NCI-H446 treated with DMSO at 0.1 percent for 48 hours (cell line): Measurements from ENCODE around the gene ING5.

Source experiments
- DNase-seq: peaks from one replicate; lab custom pipeline; 2025; lab: John Stamatoyannopoulos, UW

Gene ING5

DNA sequence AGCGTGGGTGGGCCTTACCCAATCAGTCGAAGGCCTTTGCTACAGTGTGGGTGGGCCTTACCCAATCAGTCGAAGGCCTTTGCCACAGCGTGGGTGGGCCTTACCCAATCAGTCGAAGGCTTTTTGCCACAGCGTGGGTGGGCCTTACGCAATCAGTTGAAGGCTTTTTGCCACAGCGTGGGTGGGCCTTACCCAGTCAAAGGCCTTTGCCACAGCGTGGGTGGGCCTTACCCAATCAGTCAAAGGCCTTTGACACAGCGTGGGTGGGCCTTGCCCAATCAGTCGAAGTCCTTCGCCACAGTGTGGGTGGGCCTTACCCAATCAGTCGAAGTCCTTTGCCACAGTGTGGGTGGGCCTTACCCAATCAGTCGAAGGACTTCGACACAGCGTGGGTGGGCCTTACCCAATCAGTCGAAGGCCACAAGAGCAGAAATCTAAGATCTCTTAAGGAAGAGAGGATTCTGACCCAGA, 58.5 kb downstream of the ING5 start:
- no peak for DNase-seq

DNA sequence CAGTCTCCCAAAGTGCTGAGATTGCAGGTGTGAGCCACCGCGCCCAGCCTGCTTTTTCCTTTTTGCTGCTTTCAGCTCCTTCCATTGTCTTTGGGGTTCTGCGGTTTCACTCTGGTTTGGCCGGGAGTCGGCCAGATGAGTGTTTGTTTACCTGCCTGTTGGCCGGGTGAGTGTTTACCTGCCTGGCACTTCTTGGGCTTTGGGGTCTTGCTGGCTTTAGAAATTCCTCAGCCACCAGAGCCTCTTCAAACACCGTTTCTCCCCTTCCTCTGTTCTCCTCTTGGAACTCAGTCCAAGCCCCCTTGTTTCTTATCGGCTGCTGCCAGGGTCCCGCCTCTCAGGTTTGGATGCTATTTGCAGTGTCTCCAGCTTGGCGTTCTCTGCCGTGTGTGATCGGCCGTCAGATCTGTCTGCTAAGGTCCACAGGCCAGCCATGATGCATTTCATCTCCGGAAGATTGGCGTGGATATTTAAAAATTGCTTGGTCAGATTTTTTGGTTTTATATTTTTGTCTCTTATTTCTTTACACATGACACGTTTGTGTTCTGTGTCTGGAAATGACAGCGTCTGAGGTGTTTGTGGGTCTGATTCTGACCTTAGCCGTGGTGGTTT, 60.6 kb downstream of the ING5 start:
- DNase-seq: no peak

DNA sequence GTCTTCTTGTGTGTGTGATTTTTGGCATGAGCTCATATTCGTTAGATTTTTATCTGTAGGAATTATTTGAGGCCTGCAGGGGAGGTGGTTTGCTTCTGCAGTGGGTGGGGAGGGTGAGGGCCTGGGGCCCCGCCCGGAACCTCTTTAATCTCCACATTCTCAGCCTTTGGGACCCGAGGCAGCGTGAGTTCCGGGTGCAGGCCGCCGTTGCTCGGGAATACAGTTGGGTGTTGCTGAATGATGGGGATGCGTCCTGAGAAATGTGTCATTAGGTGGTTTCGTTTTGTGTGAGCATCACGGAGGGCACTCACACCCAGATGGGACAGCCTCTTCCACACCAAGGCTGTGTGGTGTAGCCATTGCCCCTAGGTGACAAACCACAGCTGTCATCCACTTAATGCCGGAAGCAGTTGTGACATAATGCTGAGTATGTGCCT, 61.1 kb downstream of the ING5 start:
- DNase-seq: no peak

DNA sequence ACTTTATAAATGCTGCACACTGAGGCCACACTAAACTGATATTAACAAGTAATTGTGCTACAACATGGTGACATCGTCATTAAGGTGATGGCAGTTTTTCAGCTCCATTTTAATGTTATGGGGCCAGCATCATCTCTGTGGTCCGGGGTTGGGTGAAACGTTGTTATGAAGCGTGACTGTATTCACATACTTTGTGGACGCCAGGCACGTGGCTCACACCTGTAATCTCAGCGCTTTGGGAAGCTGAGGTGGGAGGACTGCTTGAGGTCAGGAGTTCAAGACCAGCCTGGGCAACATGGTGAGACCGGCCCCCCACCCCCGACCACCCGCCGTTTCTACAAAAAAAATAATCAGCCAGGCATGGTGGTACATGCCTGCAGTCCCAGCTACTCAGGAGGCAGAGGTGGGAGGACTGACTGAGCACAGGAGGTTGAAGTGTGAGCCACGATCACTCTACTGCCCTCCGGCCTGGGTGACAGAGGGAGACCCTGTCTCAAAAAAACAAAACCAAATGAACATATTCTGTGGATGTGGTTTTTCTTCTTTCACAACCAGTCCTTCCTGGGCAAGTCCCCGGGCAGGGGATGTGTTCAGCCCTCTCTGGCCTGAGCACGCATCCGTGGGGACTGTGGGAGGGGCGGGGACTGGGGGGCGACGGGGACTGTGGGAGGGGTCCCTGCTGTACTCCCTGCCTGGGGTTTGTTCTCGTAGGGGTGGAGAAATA, 61.9 kb downstream of the ING5 start:
- DNase-seq: no peak

DNA sequence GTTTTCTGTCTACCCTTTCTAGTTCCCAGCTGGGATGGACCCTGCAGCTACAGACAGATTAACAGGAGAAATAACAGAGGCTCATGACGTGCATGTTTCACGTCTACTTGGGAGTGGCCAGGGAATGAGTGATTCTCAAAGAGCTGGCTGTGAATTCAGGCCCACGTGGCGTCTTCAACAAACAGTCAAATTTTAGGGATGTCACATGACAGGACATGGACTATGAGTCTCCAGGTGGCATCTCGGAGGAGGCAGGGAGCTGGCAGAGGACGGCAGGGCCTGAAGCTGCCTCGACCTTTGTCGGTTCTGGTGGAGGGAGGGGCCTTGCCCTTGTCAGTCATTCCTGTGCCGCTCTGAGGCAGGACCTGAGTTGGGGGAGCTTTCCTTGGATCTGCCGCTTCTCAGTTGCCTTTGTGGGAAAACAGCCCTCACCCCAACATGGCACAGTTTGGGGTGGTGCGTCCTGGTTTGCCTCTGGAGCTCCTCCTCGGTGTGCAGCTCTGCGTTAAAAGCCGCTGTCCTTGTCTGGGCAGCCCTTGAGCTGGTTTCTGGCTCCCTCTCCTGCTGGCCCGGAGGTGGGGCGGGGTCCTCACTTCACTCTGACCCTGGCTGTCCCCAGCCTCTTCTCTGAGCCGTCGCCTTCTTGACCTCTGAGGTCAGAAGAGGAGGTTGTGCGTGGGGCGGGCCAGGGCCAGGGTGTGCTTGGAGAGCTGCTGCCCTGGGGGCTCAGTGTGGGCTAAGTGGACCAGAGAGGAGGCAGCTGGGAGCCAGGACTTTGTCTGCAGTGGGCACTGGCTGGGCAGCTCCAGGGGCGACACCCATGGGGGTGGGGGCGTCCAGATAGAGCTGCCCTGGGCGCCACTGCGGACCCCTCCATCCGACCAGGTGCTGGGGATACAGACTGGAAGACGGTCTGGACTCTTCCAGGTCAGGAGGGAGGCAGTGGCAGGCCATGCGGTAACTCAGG, 62.7 kb downstream of the ING5 start:
- DNase-seq: no peak

DNA sequence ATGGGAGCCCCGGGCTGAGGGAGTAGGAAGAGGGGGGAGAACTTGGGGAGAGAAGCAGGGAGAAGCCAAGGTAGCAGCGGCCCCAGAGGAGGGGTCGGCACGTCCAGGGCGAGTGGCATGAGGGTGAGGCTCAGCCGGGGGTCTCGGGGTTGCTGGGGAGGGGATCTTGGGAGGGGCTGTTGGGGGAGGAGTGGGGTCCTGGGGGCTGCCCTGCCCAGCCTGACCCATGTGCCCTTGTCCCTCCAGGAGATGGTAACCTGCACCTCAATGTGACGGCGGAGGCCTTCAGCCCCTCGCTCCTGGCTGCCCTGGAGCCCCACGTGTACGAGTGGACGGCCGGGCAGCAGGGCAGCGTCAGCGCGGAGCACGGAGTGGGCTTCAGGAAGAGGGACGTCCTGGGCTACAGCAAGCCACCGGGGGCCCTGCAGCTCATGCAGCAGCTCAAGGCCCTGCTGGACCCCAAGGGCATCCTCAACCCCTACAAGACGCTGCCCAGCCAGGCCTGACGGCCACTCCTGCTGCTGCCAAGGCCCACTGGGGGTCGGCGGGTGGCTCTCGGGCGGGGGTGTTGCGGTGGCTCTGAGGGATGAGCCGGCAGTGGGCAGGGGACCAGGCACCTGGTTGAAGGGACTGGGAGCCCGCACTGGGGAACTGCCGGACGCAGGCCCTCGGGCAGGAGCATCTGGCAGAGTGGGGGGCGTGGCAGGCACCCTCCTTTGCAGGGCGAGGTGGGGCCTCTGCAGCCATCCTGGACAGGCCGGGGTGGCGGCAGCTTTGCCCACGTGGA, 65.8 kb downstream of the ING5 start:
- no peak for DNase-seq

DNA sequence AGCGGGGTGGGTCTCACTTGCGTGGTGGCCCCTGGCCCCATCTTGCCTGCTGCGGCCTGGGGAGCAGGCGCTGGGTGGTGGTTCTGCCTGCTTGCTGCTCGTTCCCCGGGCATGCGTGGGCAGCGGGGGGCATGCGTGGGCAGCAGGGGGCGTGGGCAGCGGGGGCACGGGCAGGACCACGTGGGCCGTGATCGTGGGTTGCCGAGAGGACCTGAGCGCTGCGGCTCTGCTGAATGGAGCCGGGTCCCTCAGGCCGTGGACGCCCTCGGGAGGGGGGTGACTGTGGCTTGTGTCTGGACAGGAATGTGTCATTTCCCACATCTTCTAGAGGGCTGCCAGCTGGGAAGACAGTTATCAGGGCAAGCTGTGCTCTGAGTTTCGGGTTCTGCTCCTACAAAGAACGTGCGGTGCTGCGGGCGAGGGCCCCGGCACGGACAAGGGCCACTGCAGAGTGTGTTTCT, 66.4 kb downstream of the ING5 start:
- no peak for DNase-seq

DNA sequence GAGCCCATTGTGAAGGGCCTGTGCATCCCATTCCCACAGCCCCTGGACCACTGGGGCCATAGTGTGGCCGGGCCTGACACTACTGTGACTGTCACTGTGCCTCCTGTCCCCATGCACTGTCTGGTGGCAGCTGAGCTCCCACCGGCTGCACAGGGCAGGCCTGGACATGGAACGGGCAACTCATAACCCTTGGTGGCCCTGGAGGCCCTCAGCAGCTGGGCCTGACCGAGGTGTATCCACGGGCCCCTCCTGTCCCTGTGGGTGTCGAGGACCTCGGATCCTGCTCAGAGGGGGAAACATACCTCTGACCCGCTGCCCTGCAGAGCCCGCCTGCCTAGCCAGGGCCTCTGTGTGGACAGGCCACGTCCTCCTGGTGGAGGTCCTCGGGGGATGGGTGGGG, 67.0 kb downstream of the ING5 start:
- DNase-seq: no peak

DNA sequence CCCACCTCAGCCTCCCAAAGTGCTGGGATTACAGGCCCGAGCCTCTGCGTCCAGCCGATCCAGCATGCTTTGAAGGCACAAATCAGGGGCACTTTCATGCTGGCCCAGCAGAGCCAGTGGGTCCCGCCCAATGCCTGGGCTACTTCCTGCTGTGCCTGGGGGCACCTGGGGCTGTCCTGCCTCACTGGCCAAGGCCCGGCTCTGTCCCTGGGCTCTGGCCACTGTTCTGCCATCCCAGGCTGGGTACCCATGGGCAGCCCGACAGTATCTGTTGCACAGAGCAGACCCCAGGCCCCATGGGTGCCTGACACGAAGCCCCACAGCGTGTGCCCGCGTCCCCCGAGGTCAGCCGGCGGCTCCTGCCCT, 68.0 kb downstream of the ING5 start:
- DNase-seq: no peak

DNA sequence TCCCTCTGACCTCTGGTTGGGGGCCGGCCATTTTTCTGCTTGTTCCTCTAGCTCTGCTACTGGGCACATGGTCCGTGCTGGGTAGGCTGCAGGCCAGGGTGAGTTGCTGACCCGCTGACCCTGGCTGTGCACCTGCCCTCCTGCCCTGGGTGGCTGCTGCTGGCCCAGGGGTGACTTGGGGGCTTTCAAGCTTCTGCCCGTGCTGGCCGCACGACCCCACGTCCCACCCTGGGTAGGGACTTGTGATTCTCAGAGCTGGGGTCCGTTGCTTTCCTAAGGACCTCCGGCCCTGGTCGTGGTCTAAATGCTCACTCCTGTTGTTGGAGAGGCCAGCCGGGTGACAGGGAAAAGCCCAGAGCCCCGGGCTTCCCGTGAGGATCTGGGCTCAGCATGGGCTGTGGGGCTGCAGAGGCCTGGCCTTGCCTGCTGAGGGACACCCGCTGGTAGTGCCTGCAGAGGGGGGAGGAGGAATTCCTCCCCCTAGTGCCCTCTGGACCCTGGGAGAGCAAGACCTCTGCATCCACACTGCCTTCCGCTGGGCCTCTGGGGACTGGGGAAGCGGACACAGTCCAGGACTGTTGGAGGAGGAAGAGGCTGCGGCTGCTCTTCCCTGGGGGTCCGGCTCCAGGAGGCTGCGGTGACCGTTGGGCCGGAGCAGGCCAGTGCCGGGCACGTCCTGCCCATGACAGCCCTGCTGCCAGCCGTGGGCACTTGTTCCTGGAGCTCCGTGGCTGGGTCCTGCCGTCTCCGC, 68.5 kb downstream of the ING5 start:
- no peak for DNase-seq

DNA sequence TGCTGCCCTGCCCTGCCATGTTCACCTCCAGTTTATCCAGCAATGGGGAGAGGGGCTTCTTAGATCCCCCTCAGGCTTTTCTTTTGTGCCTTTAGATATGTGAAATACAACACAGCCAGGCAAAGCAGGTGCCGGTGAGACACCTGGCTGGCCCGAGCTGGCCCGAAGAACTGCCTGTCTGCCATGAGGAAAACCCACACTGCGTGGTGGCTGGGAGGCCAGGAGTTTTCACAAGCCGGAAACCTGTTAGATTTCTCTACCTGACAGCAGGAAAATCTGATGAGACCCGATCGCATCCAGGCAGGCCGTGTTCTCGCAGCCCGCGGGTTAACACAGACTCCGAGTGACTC, 69.1 kb downstream of the ING5 start:
- no peak for DNase-seq

DNA sequence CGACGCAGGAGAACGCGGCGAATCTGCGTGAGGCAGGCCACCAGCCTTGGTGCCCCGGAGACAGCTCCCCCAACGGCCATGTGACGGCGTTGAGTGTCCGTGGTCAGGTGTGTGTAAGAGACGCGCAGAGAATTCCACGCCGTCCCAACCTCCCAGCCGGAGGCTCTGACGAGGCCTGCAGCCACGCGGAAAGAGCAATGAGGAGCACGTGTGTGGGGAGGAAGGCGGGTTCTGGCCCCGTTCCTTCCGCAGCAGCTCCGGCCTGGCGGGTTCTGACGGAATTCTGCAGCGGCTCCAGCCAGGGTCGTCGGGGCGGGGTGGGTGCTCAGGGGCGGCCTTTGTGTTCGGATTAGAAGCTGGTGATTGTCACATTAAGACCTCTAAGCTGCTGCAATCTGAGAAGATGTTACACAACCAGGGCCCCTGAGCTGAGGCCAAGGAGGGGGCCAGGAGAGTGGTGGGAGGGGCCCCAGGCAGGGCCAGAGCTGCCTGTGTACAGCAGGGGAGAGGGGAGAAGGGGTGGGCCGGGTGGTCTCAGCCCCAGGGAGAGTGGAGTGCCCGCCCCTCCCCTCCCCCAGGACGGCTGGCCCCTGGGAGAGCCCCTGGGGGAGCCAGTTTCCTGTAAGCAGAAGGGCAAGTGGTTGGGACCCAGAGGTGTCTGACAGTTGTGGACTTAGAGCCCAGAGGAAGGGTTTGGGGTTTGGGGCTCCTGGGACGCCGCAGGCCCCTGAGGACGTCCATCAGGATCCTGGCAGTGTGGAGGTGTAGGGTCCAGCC, 69.6 kb downstream of the ING5 start:
- DNase-seq: no peak

DNA sequence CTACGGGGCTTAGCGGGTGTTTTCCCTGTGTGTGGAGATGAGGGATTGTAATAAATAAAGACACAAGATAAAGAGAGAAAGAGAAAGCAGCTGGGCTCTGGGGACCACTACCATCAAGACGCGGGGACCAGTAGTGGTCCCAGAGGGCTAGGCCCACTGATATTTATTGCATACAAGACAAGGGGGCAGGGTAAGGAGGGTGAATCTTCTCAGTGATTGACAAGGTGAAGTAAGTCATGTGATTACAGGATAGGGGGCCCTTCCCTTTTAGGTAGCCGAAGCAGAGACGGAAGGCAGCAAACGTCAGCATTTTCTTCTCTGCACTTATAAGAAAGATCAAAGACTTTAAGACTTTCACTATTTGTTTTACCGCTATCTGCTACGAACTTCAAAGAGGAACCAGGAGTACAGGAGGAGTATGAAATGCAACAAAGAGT, 70.2 kb downstream of the ING5 start:
- no peak for DNase-seq

DNA sequence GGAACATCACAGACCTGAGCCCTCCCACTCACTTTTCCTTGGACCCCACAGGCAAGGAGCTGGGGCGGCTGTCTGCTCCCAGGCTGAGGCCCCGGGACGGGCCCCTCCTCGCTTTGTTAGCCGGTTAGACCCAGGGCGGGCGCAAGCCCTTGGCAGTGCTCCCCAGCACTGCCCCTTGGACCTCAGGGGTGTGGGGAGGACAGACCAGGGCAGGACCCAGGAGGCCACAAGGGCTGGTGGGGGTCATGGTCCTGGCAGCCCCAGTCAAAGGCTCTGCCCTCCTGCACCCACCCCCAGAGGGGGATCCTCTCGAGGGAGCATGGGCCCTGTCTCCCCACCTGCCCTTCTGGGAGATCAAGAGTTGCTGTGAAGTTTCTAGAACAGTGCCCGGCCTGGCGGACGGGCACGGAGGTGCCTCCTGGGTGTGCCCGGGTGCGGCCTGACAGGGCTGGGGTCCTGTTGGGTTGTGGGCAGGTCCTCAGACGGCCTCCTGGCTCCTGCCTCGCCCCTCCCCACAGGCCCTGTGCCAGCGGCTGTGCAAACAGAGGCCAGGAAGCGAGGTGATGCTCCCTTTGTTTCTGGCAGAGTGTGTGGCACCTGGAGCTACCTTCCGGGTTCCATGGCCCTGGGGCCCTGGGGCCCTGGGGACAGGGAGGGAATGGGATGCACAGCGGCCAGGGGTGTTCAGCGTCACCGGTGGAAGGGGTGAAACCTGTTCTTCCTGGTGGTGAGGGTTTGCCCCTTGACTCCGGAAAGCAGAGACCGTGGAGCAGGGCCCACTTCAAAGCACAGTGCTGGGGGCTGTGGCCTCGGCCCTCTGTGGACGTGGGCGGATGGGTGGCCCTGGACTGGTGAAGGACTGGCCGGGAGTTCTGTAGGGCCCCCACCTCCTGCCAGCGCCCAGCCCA, 71.9 kb downstream of the ING5 start:
- no peak for DNase-seq

DNA sequence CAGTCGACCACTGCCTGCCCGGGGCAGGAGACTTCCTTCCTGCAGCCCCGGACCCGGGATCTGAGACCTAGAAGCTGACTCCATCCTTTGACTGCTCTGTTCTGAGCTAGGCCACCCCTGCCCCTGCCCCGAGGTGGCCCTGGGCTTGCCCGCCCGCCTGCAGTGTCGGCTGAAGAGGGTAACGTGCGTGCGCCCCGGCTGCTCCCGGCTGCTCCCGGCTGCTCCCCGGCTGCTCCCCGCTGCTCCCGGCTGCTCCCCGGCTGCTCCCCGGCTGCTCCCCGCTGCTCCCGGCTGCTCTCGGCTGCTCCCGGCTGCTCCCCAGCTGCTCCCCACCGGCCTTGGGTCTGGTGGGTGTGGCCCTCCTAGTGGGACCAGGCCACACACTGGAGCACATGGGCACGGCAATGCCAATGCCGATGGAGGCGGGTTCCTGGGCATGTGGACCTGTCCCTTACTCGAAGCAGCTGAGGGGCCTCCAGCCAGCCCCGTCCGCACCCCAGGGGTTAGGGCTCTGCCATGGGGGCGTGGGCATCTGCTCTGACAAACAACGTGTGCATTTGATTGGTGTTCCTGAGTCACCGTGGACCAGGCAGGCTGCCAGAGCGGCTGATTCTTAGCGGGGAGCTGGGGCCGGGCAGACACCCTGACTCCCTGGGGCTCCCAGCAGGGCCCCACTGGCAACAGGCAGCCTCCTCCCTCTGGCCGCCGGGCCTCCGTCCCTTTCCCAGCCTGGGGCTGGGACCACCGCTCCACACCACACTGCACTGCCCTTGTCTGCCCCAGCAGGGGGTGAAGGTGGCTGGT, 72.8 kb downstream of the ING5 start:
- DNase-seq: no peak

DNA sequence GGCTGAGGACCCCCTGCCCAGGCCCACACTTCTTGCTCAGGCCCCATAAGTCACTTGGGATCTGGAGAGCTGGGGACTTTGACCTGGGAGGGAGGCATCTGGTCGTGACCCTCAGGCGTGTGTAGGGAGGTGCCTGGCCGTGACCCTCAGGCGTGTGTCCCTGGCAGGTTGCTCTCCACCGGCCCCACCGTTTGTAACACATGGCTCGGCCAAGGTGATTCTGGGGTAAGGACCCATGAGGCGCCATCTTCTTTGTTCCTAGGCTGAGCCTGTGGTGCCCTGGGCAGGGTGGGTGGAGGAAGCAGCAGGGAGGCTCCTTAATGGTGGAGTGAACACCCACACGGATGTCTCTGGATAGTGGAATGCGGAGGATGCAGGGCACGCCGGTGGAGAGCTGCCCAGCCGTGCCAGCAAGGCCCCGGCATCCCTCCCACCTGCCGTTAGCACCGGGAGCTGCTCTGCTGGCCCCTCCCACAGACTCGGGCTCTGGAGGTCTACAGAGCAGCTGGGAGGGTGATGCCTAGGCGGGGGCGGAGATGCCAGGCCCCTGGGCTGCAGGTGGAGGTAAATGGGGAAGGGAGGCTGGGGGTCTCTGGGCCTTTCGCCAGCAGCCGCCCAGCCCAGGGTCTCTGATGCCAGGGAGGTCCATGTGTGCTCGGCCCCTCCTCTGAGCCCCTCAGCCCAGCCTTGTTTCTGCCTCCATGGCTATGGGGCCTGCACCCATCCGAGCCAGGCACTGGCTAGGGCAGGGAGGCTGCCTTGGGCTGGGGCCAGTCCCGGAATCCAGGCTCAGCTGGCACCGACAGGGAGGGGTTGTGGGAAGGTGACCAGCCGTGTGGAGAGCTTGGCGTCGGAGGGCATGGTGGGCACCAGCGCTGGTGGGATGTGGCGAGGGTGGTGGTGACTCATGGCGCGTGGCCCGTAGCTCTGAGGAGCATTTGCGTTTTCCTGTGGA, 73.7 kb downstream of the ING5 start:
- no peak for DNase-seq
